T-helper 9 cell (primary cell): ENCODE measurements around the gene CEP41.

Experiments
- DNase-seq: peaks from one replicate; pipeline ENCODE4 v3.0.0-alpha.2; 2020

The CEP41 gene

DNA sequence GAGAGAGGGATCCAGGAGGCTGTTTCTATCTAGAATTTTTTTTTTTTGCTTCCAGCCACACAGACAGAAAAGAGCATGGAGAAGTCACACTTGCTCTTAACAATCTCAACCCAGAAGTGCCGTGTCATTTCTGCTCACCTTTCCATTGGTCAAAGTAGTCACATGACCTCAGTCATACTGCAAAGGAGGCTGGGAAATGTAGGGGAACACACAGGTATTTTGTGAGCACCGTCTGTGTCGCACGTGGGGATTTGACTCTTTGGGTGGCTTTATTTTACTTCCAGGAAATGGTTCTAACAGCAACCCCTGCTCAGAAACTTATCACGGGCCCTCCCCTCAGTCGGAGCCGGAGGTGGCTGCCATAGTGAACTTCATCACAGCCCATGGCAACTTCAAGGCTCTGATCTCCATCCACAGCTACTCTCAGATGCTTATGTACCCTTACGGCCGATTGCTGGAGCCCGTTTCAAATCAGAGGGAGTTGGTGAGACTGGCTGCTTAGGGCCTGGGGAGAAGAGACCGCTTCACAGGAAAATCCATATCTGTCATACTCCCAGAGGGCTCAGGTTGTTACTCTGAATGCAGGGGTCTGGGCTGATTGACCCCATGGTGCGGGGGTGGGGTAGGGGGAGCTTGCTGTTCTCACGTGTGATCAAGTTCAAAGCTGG, 73.6 kb downstream of the CEP41 start:
- DNase-seq = no peak

DNA sequence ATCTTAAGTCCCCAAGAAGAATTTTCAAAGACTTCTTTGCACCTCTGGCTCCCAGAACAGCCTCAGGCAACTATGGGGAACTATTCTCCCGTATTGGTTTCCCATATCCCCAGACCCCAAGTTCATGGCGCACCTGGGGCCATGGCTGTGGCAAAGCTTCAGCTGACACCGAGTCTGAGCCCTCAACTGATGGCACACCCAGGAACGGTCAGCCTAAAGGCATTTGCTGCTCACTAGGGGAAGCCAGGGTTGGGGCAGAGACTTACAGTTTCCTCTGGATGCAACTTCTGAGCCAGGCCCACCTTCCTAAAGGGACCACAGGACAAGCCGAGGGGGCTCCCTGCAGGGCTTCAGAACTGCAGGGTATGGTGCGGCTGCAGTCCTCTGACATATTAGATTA, 74.3 kb downstream of the CEP41 start:
- no peak for DNase-seq

DNA sequence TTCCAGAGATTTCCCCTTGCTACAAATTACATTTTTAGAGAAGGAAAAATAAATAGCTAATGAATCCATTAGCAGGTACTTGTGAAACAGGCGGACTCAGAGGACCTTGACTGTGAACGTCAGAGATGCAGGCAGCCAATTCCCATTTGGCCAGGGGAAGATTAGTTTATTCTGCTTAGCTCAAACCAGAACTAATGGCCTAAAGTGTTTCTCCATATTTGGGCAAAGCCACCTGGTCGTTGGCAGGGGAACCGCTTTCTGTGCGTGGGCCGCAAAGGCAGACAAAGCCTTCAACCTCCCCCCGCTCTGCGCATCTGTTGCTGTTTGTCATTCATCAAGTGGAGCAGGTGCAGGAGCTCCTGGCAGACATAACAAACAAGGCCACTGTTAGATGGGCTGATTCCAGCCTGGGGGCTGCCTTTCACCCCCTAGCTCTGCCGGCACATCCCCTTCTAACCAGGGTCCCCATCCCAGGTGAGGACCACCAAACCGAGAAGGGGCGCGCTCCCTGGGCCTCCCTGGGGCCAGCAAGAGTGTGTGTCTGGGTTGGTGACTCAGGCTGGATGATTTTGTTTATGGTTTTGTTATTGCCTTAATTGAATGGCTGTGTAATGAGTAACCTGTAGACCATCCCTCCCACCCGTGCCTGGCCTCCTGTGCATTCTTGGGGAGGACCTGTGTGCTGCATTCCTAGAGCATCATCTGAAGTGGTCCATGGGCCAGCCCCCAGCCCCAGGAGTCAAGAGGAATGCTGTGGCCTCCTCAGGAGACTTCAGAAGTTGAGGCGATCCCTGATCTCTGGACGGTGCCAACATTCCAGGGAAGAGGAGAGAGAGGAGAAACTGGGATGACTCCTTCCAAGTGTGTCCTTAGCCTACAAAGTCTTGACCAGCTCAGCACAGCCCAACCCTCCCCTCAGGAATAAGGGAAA, 75.0 kb downstream of the CEP41 start:
- no peak for DNase-seq

DNA sequence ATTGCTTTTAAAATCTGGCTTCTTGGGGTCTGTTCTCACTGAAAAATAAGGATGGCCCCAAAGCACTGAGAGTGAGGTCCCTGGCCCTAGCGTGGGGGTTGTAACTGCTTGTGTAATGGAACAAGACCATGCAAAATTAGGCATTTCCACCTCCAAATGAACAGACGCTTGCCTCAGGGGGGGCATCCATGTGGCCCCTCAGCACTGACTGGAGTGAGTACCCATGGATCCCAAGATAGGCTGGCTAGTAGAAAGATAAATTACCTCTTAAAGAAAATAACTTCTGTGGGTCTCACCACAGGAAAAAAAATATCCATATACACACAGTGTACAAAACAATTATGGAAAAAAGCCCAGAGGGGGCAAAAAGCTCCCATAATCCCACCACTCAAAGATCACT, 75.7 kb downstream of the CEP41 start:
- DNase-seq = no peak

DNA sequence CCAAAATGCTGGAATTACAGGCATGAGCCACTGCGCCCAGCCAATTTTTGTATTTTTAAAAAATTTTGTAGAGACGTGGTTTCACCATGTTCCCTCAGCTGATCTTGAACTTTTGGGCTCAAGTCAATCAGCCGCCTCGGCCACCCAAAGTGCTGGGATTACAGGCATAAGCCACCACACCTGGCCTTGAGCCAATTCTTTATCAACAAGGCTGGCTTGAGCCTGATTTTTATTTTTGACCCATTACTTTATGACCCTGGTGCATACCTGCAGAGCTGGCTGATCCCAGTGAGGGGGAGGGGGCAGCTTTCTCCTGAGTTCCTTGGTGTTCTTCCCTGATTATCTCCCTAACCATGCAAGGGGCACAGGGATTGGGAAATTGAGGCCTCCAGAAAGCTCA, 76.4 kb downstream of the CEP41 start:
- no peak for DNase-seq

DNA sequence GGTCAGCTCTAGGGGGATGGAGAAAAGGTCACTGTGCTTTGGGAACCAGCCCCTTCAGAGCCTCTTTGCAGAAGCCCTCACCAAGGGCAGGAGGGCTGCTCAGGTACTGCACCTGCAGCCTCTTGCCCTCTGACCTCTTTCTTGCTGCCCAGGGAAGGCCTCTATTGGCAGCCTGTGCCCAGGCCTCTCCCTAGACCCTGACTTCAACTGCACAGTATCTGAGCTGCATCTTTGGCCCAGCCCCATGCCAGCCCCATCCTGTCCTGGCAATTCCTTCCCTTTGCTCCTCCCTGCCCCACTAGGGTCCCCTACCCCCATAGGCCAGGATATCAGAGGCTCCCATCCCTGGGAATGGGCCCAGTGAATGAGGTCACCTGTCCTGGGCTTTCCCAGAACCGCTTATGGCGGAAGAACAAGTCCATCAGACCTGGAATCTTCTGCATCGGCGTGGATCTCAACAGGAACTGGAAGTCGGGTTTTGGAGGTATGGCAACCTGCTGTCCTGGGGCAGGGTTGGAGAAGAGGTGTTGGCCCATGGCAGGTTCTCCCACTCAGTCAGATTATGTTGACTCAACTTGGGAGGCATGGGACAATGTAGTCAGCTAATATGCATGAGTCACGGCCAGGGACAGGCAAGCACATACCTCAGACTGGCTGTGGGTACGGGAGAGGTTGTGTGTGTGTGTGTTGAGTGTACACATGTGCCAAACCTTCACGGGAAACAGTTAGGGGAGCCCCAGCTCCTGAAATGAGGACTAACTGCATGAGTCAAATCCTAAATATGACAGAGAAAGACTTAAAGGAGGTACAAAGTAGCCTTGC, 77.6 kb downstream of the CEP41 start:
- DNase-seq = no peak

DNA sequence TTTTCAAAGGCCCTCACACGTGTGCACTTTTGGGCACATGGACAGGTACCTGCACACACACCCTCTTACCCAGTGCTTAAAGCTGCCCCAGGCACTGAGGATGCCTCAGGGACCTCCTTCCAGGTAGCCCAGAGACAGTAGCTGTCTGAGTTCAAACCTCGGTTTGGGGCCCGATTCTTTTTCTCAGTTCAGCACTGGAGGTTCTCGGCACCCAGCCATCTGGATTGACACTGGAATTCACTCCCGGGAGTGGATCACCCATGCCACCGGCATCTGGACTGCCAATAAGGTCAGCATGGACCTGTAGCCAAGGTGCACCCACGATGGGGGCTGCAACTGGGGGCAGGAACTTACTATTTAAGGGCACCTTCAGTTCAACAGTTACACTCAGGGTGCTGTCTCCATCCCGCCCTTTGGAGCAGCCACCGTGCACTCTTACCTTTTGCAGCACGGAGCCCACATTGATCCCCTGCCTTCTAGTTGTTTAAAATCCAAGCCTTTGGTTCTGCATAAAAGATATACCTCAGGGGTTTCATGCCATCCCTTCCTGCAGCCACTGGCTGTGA, 78.5 kb downstream of the CEP41 start:
- DNase-seq = no peak

DNA sequence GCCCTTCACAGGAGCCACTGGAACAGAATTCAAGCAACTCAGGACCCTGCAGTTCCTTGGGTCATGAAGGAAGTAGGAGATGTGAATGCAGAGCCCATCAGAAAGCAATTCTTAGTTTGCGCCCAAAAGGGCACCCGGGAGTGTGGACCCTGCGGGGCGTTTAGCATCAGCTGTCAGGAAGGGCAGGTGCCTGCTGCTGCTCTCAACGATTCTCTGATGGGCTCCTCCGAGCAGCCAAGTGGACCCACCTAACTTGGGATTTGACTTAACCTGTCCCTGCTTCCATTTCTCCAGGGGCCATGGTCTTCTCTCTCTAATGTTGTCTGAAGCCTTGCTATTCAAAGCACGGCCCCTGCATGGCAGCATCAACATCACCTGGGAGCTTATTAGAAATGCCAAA, 79.1 kb downstream of the CEP41 start:
- no peak for DNase-seq

DNA sequence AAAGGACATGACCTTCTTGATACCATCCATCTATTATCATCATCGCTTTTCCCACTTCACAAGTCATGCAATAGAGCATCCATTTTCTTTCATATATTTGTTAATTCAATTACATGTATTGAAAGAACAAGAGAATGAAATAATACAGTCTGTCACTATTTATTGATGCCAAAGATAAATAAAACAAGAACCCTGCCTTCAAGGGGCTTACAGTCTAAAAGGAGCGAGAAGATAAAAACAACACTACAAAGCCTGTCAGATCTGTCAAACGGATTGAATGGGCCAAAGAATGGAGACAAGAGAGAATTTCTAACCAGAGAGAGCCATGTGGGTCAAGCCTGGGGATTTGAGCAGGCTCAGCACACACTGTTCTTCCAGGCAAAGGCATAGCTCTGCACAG, 80.3 kb downstream of the CEP41 start:
- no peak for DNase-seq

DNA sequence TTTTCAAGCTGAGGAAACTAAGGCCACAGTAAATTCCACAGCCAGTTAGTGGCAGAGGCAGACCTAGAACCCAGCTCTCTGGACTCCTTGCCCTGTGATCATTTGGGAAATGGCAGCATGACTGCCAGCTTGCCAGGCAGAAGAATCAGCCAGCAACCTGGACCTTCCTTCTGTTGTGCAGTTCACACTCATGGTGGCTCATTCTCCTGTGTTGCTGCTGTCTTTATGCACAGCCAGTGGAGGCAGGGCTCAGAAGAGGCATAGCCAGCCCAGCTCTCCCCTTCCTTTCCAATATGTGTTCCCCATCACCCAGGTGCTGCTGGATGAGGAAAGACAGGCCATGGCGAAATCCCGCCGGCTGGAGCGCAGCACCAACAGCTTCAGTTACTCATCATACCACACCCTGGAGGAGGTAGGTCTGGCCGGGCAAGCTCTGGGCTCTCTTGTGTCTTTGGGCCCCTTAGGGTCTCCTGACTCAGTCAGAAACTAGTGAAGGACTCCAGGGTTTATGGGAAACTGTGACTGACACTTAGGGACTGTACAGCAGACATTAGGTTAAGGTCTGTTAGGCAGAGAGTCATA, 81.4 kb downstream of the CEP41 start:
- no peak for DNase-seq

DNA sequence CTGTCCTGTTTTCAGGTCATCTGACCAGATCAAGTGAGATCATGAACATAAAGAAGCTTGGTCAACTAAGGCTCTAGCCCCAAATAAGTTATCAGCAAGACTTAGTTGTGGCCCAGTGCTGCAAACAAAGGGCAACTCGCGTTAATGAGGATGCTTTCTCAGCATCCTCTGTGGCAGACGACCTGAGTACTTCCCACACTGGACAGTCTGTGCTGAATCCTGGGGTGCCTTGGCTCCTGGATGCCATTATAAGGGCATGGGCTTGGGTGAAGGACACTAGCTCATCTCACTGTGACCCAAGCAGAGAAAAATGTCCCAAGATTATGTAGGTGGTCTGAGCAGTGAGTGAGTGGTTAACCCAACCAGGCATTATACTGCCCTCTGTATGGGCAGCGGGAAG, 82.3 kb downstream of the CEP41 start:
- no peak for DNase-seq

DNA sequence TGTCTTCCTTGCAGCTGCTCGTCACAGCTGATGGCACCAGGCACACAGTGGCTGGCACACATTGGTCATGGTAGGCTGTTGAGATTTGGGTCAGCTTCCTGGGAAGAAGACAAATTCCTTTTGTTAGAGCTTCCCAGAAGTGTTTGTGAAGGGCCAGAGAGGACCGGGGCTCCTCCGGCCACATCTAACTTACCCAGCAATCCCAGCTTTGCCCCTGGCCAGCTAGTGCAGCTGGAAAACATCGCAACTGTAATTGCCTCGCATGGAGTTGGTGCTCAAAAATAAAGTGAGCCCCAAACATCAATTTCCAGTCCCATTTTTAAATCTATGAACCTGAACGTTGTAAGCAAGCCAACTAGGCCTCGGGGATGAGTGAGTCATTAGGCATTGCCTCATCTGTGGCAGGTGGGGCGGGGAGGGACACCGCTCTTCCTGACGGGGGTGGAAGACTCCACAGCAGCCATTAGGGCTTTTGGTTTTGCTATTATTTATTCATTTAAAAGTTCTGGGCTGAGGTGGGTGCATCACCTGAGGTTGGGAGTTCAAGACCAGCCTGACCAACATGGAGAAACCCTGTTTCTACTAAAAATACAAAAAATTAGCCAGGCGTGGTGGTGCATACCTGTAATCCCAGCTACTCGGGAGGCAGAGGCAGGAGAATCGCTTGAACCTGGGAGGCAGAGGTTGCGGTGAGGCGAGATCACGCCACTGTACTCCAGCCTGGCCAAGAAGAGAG, 83.8 kb downstream of the CEP41 start:
- DNase-seq = no peak

DNA sequence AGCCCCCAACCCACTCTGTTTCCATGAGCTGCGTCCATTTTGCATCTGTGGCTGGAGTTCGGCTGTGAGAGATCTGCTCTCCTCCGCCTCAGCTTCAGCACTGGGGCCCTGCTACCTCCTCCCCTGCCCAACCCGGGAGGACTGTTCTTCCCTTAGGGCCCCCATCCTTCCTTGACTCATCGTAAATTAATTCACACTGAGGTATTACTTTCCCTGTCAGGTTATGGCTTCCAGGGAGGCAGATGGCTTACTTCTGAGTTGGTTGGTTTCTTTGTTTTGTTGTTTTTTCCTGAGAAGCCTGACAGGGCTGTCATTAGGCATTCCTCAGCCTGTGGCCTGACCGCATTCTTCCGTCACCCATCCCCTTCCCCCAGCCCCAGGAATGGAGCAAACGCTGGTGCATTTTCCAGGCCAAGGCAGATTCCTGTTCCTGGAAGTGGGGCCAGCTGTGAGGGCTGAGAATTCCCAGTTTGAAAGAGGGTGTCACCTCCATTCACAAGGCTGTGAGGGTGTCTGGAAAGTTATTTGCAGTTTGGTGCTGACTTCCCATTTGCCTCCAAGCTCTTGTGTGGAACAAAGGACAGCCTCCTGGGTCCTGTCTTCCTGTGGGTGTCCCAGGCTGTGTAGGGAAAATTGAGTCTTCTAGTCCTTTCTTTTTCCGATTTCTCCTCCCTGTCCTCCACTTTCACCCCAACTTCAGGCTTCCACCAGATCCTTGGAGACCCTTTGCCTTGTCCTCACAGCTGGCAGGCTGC, 84.5 kb downstream of the CEP41 start:
- no peak for DNase-seq

DNA sequence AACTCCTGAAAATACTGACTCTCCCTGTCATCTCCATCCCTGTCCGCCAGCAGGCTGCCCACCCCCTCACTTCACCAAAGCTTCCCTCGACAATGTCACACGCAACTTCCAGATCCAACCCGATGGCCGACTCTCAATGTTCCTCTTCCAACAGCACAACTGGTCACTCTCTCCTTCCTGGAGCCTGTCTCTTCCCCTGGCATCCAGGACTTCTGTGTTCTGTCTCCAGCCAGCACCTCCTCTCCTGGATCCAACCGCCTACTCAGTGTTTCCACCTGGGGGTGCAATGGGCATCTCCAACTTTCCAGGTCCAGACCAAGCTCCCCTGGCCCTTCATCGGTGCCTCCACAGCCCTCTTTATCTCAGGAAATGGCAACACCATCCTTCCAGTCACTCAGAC, 87.6 kb downstream of the CEP41 start:
- no peak for DNase-seq

DNA sequence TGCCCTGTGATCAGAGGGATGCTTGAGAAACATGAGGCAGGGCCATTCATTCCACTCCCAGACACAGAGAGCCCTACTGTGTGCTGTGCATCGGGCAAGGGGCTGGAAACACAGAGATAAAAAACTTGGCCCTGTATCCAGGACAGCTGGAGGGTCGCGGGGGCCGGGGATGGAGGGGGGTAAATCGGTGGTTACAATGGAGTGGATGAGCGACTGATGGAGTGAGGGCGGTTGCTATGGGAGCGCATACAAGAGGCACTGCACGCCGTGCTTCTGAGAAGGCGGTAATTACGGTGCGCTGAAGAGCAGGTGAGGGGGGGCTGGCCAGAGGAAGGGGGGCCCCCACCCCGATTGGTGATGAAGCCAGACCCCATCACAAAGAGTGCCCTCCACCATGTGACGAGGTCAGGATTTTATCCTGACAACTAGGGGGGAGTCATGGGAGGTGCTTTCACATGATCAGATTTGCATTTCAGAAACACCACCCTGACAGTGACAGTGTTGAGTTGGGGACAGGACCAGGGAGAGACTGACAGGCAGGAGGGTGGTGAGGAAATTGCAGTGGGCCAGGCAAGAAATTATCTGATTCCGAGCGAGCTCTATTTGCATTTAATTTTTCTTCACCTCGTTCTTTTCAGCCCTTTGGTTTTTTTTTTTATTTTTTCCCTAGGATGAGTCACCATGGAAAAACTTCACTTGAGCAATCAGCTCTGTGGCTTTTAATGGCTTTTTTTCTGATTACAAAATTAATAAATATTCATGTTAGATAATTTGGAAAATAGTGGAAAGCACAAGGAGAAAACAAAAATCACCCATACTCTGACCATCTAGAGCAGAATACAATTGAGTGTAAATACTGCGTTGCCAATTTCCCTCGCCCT, 88.4 kb downstream of the CEP41 start:
- no peak for DNase-seq

DNA sequence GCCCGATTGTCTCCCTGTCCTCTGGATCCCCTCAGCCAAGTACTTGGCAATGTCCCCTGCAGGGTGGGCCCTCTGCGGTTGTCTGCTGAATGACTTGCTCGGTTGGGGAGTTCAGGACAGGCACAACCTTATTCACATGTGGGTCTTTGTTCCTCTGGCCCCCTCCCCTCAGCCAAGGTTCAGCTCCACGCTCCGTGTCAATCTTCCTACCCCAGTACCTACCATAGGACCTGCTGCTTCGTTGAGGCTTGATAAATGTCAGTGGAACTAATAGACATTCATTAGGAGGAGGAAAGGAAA, 89.1 kb downstream of the CEP41 start:
- no peak for DNase-seq

DNA sequence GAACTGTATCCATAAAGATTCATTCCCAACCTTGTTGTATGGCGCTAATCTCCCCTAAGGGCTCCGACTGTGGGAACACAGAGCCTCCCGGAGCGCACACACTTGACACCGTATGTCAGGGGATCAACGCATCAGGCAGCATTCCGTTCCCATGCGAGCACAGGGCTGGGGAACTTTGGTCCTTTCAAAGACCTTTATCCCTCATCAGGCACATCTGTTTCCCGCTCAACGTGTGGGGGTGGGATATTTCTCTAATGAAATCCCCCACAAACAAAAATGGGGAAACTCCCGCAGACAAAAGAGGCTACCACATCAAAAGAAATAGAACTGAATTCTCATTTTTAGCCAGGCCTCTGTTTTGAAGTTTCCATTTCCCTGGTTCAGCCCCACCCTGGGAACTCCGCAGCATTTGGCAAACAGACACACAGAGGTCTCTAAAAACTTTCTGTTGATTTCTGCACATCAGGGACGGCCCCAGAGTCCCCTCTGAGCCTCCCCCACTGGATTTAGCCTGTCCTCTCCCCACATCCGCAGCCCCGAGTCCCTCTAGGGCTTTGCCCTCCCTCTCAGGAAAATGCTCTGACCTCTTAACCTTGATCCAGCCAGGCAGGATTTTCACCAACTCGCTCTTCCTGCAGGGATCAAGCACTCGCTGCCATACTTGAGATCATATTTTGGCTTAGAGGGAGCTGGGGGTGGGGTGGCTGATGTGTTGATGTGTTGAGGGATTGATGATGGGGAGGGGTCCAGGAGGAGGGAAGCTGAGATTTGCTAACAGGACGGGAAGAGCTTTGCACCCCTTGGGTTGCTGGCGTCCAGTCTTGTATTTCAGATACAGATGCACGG, 89.6 kb downstream of the CEP41 start:
- DNase-seq = no peak

DNA sequence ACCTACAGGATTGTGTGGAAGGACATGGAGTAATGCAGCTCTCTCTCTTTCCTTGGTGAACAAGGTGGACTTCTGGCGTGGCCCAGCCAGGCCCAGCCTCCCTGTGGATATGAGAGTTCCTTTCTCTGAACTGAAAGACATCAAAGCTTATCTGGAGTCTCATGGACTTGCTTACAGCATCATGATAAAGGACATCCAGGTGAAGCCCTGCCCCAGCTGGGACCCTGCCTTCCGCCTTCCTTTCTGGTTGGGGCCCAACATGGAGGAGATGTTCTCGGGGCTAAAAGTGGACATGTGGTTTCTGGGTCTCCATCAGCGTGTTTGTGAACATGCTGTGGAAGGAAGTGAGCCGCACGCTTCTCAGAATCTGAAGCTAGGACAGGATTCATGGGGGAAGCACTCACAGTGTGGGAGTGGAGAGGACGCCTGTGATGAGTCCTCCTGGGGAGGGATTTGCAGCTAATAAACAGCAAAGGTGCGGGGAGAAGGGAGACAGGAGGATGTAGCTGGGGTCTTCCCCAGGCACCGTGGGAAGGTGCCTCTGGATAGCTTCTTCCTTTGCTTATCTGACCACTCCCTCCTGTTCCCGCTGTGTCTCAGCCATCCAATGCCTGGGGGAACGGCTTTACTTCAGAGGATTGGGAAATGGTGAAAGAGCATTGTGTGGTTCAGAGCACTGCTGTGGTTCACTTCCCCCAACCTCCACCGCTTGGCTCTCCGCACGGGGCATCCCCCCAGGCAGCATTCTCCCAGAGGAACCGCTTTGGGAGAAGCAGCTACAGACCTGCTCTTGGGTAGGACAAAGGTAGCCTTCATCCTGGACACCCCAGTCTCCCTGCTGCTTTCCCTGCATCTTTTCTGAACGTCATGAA, 90.7 kb downstream of the CEP41 start:
- no peak for DNase-seq
